ENCODE results near the gene ZFYVE28.
"Not testable (repeated sequence)": the region's sequence is repeated elsewhere in the genome, so short reads cannot be mapped to it uniquely, and the experiment has no call there.

ZFYVE28 gene

DNA sequence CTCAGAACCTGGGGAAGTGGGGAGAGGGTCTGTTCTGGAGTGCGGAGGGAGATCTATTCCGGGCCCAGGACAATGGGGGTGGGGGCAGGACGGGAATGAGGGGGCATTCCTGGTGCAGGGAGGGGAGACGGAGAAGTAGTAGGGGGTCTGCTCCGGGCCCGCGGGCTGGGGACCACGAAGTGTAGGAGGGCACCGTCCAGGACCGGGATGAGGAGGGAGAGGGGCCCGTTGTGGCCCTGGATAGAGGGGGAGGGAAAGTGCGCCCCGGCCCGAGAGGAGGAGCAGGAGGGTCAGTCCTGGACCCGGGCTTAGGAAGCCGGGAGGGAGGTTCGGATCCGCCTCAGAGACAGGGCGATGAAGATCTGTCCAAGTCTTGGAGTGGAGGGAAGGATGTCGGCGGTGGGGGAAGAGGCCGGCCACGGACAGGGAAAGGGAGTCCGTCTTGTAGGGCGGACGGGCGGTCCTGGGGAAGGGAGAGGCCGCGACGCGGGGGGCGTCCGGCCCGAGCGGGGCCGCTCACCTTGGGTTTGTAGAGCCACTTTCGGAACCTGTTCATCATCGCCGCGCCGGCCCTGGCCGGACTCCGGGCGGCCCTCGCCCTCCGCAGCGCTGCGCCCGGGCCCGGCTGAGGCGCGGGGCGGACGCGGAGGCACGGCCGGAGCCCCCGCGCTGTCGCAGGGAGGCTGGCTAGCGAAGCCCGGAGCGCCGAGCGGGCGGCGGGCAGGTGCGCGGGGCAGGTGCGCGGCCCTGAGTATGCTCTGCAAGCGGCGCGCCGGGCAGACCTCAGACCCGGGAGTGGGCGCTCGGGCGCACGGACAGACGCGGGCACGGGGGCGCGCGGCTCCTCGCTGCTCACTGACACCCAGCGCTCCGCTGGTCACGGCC lies at the start of gene ZFYVE28:
ZFYVE28 (minus strand) TSS at position 881 of the 885 bp plus-strand sequence; CDS start at position 559, 322 bp downstream.
- no peak for TF ChIP-seq JUND (IDR thresholded peaks at IDR 0.05; ENCODE audit: low read depth)
- in situ Hi-C loops (cut with HindIII; ENCODE audit: low pct_unique_long_range_greater_than_20kb, low sequenced_read_pairs): no loop called here
- peak in 1 of 2 experiments; percentile 33 for DNase-seq (ENCODE audit: low read depth in 1 of 2, low spot score in 1 of 2)

DNA sequence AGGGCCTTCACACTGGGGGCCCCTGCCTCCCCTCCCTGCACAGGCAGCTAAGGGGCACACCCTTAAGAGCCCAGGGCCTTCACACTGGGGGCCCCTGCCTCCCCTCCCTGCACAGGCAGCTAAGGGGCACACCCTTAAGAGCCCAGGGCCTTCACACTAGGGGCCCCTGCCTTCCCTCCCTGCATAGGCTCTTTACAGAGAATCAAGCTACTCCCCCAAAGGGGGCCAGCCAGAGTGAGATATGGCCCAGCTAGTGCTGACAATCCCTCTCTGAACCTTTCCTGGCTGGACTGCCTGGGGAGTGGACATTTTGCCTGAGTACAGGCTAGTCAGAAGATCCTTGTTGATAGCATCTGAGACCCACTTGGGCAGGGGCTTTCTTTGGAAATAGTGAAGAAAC lies 47.1 kb upstream of the ZFYVE28 start:
- DNase-seq (ENCODE audit: low read depth in 1 of 2, low spot score in 1 of 2); in situ Hi-C loops (cut with HindIII; ENCODE audit: low pct_unique_long_range_greater_than_20kb, low sequenced_read_pairs): not testable (repeated sequence)

DNA sequence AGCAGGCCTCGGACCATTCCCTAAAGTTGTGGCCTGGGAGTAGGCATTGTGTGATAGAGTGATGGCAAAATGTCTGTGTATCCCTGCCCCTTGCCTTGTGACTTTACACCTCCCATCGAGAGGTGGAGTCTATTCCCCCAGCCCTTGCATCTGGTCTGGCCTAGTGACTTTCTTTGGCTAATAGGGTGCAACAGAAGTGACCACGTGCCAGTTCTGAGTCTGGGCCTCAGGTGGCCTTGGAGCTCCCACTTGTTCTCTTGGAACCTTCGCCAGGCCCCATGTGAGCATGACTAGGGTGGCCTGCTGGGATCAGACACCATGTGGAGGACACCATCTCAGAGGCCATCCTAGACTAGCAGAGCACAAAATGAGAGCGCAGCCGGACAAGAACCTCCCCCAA lies 46.6 kb upstream of the ZFYVE28 start:
- no peak for DNase-seq (ENCODE audit: low read depth in 1 of 2, low spot score in 1 of 2)
- in situ Hi-C loops (cut with HindIII; ENCODE audit: low pct_unique_long_range_greater_than_20kb, low sequenced_read_pairs): no loop called here
- TF ChIP-seq JUND (IDR thresholded peaks at IDR 0.05; ENCODE audit: low read depth): no peak

- no peak for DNase-seq (ENCODE audit: low read depth in 1 of 2, low spot score in 1 of 2)
- no peak for TF ChIP-seq JUND (IDR thresholded peaks at IDR 0.05; ENCODE audit: low read depth)
- in situ Hi-C loops (cut with HindIII; ENCODE audit: low pct_unique_long_range_greater_than_20kb, low sequenced_read_pairs): no loop called here
Observed at GRCh38 chr4:2462992-2463762, 44.7 kb upstream of the ZFYVE28 start.

DNA sequence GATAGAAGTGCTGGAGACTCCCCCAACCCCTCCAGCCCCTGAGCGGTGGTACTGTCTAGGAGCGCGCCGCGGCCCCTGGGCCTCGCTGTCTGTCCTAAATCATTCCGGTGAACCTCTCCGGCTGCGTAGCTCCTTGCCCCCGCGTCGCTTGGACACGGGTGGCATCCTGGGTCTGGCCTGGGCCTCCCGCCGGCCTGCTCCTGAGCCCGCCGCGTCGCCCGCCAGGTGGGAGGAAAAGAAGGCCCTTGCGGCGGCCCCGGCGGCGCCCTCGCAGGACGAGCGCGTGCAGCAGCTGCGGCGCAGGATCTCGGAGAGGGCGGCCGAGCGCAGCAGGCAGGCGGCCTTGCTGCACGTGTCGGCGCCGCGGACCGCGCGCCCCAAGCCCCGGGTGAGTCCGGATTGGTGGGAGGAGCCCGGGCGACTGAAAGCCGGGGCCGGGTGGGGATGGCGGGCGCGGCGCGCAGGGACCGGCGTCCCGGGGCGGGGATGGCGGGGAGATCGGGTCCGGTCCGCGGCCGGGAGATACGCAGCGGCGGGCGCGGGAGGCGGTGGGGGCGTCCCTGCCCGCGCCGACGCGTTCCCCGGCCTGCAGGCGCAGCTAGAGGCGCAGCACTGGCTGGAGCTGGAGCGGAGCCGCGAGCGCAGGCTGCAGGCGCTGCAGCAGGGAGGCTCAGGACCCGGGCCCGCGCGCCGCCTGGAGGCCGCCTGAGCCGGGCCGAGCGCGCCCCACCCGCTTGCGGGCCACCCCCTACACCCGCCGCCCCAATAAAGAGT lies 44.0 kb upstream of the ZFYVE28 start:
- in situ Hi-C loops (cut with HindIII; ENCODE audit: low pct_unique_long_range_greater_than_20kb, low sequenced_read_pairs): no loop called here
- peak; percentile 59 to 69 for DNase-seq (ENCODE audit: low read depth in 1 of 2, low spot score in 1 of 2)
- TF ChIP-seq JUND (IDR thresholded peaks at IDR 0.05; ENCODE audit: low read depth): no peak

- no peak for TF ChIP-seq JUND (IDR thresholded peaks at IDR 0.05; ENCODE audit: low read depth)
- no peak for DNase-seq (ENCODE audit: low read depth in 1 of 2, low spot score in 1 of 2)
- in situ Hi-C loops (cut with HindIII; ENCODE audit: low pct_unique_long_range_greater_than_20kb, low sequenced_read_pairs): no loop called here
Observed at GRCh38 chr4:2461246-2461960, 43.0 kb upstream of the ZFYVE28 start.

GRCh38 chr4:2459589-2460349 lies 41.3 kb upstream of the ZFYVE28 start:
- TF ChIP-seq JUND (IDR thresholded peaks at IDR 0.05; ENCODE audit: low read depth): no peak
- in situ Hi-C loops (cut with HindIII; ENCODE audit: low pct_unique_long_range_greater_than_20kb, low sequenced_read_pairs): no loop called here
- no peak for DNase-seq (ENCODE audit: low read depth in 1 of 2, low spot score in 1 of 2)

- TF ChIP-seq JUND (IDR thresholded peaks at IDR 0.05; ENCODE audit: low read depth): no peak
- DNase-seq (ENCODE audit: low read depth in 1 of 2, low spot score in 1 of 2): no peak
- in situ Hi-C loops (cut with HindIII; ENCODE audit: low pct_unique_long_range_greater_than_20kb, low sequenced_read_pairs): no loop called here
Observed at GRCh38 chr4:2458546-2459491, 40.4 kb upstream of the ZFYVE28 start.

DNA sequence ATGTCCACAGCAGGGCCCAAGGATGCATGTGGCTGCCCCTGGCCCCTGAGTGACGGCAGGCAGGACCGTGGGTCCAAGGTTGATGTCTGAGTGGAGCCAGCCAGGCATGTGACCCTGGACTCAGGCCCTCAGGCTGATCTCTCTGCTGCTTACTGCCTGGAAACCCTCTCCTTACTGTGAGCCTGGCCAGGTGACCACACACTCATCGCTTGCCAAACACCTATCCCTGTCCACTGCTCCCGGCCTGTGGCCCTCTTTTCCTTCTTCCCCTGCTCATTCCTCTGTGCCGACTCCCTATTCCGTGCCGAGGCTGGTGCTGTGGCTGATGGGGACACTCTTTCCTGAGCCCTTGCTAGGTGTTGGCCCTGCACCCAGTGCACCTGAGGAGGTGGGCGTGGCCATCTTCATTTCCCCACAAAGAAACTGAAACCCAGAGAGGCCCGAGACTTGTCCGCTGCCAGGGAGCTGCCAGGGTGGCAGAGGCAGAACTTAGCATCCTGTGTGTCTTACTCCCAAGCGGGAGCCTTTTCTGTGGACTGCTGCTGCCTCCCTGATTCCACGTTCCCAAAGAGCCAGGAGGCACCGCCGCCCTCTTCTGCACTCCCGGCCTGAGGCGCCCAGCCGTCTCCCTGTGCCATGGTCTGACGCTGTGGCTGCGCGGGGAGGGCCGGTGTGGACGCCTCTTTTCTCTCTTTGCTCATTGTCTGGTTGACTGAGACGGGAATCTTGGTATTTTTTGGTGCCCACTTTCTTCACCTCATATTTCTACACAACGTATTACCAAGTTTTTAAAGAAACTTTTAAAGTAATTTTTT lies 39.2 kb upstream of the ZFYVE28 start:
- in situ Hi-C loops (cut with HindIII; ENCODE audit: low pct_unique_long_range_greater_than_20kb, low sequenced_read_pairs): no loop called here
- TF ChIP-seq JUND (IDR thresholded peaks at IDR 0.05; ENCODE audit: low read depth): no peak
- DNase-seq (ENCODE audit: low read depth in 1 of 2, low spot score in 1 of 2): peak; percentile 59 to 64

Data from T47D (cell line).